ENCODE measurements around the gene S100P. TPM values are rescaled to one million over a fixed set of nuclear protein-coding genes. Genes with fewer than 3 reads are reported as not detected.
"Not testable (repeated sequence)": the region's sequence is repeated elsewhere in the genome, so short reads cannot be mapped to it uniquely, and the experiment has no call there.

Gene S100P
- total RNA-seq, 4 donors from 2014 or later = 0.56 TPM; not detected in 3

GRCh38 chr4:6649216-6649615 lies 44.5 kb upstream of the S100P start:
- Histone ChIP-seq H3K4me3 (replicated peaks in 1 of 3) (no peak overlapping the region), H3K4me1 (no peaks in the 10 kb centered on the region), H3K36me3 (no peaks in the 10 kb centered on the region), H3K9me3 (no peaks in the 10 kb centered on the region), H3K27me3 (no peaks in the 10 kb centered on the region), H3K27ac (no peak overlapping the region)
- TF ChIP-seq CTCF (IDR thresholded peaks at IDR 0.05) (no peak), POLR2A (IDR thresholded peaks at IDR 0.05) (no peak)
- intact Hi-C loops (cut with DNase I) = loop anchor here (10.0 kb wide), 1 partner anchor 66 kb away; the partner anchor contains the start of gene BLOC1S4
- DNase-seq = no peak
- 90 to 91% methylated on average over 8 of the region's 8 CpGs for WGBS, 2 donors

DNA sequence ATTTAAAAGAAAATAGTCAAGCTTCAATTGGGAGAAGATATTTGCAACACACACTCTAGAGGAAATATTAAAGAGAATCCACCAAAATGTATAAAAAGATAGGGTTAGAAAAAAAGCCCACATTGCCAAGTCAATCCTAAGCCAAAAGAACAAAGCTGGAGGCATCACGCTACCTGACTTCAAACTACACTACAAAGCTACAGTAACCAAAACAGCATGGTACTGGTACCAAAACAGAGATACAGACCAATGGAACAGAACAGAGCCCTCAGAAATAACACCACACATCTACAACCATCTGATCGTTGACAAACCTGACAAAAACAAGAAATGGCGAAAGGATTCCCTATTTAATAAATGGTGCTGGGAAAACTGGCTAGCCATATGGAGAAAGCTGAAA lies 39.5 kb upstream of the S100P start:
- H3K27ac ChIP-seq; H3K4me1 ChIP-seq; H3K4me3 ChIP-seq (replicated peaks in 1 of 3); intact Hi-C loops (cut with DNase I); DNase-seq; H3K9me3 ChIP-seq; H3K36me3 ChIP-seq; H3K27me3 ChIP-seq: not testable (repeated sequence)
- 34 to 77% methylated on average over 3 of the region's 3 CpGs for WGBS, 2 donors

DNA sequence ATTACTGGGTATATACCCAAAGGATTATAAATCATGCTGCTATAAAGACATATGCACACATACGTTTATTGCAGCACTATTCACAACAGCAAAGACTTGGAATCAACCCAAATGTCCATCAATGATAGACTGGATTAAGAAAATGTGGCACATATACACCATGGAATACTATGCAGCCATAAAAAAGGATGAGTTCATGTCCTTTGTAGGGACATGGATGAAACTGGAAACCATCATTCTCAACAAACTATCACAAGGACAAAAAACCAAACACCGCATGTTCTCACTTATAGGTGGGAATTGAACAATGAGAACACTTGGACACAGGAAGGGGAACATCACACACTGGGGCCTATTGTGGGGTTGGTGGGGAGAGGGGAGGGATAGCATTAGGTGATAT lies 38.4 kb upstream of the S100P start:
- H3K4me1 ChIP-seq; DNase-seq; H3K36me3 ChIP-seq; intact Hi-C loops (cut with DNase I); H3K9me3 ChIP-seq; H3K4me3 ChIP-seq (replicated peaks in 1 of 3); H3K27me3 ChIP-seq; H3K27ac ChIP-seq: not testable (repeated sequence)
- WGBS, 2 donors = 92 to 98% methylated on average over 2 of the region's 2 CpGs

- Histone ChIP-seq H3K36me3 (no peaks in the 10 kb centered on the region), H3K4me3 (replicated peaks in 1 of 3) (no peak overlapping the region), H3K4me1 (peaks cover 0 to 5% of the 10 kb centered on the region in 2 donors), H3K27me3 (no peaks in the 10 kb centered on the region), H3K9me3 (no peaks in the 10 kb centered on the region), H3K27ac (no peak overlapping the region)
- no peak for DNase-seq
- intact Hi-C loops (cut with DNase I) = no loop called here
- 88 to 93% methylated on average over 5 of the region's 5 CpGs for WGBS, 2 donors
- no peak for TF ChIP-seq POLR2A (IDR thresholded peaks at IDR 0.05)
- no peak for TF ChIP-seq CTCF (IDR thresholded peaks at IDR 0.05)
Measured at GRCh38 chr4:6655924-6656323, 37.8 kb upstream of the S100P start.

DNA sequence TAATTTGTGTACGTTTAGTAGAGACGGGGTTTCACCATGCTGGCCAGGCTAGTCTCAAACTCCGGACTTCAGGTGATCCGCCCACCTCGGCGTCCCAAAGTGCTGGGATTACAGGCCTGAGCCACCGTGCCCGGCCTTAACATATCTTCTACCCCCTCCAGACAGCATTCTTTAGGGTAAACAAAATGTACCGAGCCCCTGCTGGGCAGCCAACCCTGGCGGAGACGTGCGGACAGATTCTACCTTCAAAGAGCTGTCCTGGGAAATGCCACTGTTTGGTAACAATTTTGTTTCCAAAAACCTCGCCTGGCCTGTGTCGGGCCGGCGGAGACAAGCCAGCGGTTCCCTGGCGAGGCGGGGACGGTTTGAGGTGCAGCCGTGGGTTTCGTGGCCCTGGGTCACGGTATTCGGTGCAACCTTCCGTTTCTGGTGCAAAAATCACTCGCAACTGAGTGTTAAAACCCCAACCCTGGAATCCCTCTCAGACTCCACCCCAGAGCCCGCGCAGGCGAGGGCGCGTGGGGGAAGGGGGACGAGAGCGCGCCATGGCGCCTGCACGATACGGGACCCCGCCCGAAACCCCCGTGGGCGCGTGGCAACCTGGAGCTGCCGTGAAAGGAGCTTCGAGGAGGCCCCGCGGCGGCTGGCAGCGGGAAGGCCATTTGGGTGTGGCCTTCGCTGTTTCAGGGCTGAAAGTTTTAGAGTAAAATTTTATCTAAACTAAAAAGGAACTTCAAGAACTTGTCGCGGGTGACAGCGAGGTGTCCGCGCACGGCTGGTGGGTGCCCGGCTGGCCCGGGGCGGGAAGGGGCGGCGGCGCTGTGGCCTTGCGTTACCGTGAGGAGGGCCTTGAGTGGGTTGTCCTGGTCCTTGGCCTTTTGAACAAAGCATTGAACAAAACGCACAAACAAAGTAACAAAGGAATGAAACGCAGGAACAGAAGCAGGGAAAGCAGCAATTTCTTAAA lies 36.2 kb upstream of the S100P start:
- no peak for TF ChIP-seq CTCF (IDR thresholded peaks at IDR 0.05)
- no peak for TF ChIP-seq POLR2A (IDR thresholded peaks at IDR 0.05)
- no peaks in the 10 kb centered on the region for H3K36me3 ChIP-seq
- 62 to 75% methylated on average over 49 to 65 of the region's 65 CpGs for WGBS, 2 donors
- no peaks in the 10 kb centered on the region for H3K9me3 ChIP-seq
- DNase-seq = no peak
- no peak overlapping the region for H3K27ac ChIP-seq
- H3K27me3 ChIP-seq = no peaks in the 10 kb centered on the region
- intact Hi-C loops (cut with DNase I) = no loop called here
- peaks cover 0 to 5% of the 10 kb centered on the region in 2 donors for H3K4me1 ChIP-seq
- no peak overlapping the region for H3K4me3 ChIP-seq (replicated peaks in 1 of 3)

- WGBS, 2 donors = 89 to 96% methylated on average over 7 of the region's 7 CpGs
- no peak for DNase-seq
- Histone ChIP-seq H3K27me3 (no peaks in the 10 kb centered on the region), H3K4me3 (replicated peaks in 1 of 3) (peak overlapping the region in 1 of 3 donors; percentile 24), H3K27ac (no peak overlapping the region), H3K36me3 (no peaks in the 10 kb centered on the region), H3K9me3 (no peaks in the 10 kb centered on the region), H3K4me1 (peaks cover 0 to 5% of the 10 kb centered on the region in 2 donors)
- no peak for TF ChIP-seq CTCF (IDR thresholded peaks at IDR 0.05)
- TF ChIP-seq POLR2A (IDR thresholded peaks at IDR 0.05) = no peak
- intact Hi-C loops (cut with DNase I) = no loop called here
Measured at GRCh38 chr4:6658209-6658595, 35.5 kb upstream of the S100P start.

All from thyroid gland (tissue), 4 donors.